Activated CD8-positive, alpha-beta memory T cell treated with anti-CD3 and anti-CD28 coated beads, Interleukin-2, amount 50 U/mL, for 1 hour (primary cell): ENCODE results near the gene ENTREP1.
"Not testable (repeated sequence)": the region's sequence is repeated elsewhere in the genome, so short reads cannot be mapped to it uniquely, and the experiment has no call there.

Experiments used
- DNase-seq: peaks from one replicate; pipeline ENCODE4 v3.0.0-alpha.2; 2020; ENCODE audit errors: extremely low read depth

ENTREP1 gene

GRCh38 chr9:69411931-69412740 lies 87.1 kb downstream of the ENTREP1 start:
- no peak for DNase-seq

- no peak for DNase-seq
Observed at GRCh38 chr9:69412741-69413150, 87.7 kb downstream of the ENTREP1 start.

DNA sequence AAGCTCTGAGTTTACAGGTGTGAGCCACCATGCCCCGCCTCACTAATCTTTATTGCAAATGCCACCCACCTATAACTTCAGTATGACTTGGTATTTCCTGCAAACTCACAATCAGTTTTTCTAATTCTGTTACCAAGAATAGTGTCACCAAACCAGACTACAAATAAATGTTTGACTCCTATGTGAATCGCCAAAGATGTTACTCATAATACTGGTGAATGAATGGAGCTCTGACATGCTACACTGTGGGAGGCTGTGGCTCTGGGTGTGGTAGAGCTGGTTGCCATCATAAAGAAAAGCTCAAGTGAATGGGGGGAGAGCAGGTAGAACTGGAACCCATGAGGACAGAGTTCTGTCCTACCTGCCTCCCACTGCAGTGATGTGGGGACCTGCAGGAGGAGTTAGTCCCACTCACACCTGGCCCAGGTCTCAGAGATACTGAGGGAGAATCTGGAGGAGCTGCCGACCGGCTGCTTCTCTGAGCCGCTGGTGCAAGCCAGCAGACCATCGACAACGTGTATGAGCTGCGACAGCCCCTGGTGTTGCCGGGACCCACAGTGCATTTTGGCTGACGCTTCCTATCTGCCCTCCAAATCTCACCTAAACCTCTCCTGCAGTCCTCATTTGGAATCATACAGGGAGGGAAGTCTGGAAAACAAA lies 95.7 kb downstream of the ENTREP1 start:
- no peak for DNase-seq

GRCh38 chr9:69421908-69422801 lies 97.1 kb downstream of the ENTREP1 start:
- peak; percentile 19 for DNase-seq

DNA sequence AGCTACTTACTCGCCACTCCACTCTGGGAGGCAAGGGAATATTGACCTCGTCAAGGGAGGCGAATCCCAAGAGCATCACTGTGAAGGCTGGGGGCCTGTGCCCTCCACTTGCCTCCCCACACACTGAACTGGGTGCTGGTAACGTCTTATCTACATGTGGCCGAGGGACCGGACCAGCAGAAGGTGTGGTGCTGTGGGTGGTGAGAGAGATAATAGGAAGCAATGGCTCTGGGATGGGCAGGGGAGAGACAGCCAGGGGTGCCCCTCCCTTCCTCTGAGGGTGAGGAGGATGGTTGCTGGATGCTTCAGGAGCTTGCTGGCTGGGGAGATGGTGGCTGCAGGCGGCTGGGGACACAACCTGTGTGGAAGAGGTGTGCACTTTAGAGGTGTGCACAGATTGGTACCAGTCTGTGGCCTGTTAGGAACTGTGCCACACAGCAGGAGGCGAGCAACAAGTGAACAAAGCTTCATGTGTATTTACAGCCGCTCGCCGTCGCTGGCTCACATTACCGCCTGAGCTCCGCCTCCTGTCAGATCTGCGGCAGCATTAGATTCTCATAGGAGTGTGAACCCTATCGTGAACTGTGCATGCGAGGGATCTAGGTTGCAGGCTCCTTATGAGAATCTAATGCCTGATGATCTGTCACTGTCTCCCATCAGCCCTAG lies 100.3 kb downstream of the ENTREP1 start:
- DNase-seq: no peak

DNA sequence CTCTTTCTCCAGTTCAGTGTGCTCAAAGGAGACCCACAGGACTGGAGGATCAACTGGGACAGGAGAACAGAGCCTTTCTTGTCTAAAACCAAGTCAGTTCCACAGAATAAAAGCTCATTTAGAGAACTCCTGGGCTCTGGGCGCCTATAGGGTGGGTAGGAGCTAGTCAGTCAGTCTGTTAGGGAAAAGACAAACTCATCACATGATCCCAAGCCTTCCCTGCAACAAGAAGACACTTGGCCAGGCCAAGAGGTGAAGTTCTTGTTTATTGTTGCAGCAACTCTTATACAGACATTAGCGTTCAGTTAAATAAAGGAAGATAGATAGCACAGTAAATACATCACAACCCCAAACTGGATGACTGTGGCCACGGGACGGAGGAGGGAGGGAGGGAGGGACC lies 102.3 kb downstream of the ENTREP1 start:
- no peak for DNase-seq

GRCh38 chr9:69428017-69428785 lies 103.2 kb downstream of the ENTREP1 start:
- no peak for DNase-seq

- no peak for DNase-seq
Observed at GRCh38 chr9:69429281-69429680, 104.3 kb downstream of the ENTREP1 start.

- no peak for DNase-seq
Observed at GRCh38 chr9:69430206-69430605, 105.2 kb downstream of the ENTREP1 start.

GRCh38 chr9:69431203-69431602 lies 106.2 kb downstream of the ENTREP1 start:
- no peak for DNase-seq

- no peak for DNase-seq
Observed at GRCh38 chr9:69431777-69432176, 106.8 kb downstream of the ENTREP1 start.

DNA sequence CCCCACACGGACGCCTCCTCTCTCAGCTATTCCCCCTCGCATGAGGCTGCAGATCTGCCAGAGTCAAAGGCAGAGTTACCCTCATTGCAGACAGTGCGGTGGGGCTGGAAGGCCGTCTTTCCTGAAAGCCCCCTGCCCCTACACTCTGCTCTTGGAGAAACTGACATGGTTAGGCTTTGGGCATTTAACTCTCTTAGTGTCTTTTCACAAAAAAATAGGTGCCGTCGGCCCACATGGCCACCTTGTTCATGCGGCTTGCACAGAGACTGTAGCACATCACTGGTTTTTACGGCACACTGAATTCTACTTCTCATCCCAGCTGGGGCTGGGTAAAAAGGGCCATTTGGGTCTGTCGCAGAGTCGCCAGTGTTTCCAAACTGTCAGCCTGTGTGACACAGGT lies 107.6 kb downstream of the ENTREP1 start:
- DNase-seq: no peak

DNA sequence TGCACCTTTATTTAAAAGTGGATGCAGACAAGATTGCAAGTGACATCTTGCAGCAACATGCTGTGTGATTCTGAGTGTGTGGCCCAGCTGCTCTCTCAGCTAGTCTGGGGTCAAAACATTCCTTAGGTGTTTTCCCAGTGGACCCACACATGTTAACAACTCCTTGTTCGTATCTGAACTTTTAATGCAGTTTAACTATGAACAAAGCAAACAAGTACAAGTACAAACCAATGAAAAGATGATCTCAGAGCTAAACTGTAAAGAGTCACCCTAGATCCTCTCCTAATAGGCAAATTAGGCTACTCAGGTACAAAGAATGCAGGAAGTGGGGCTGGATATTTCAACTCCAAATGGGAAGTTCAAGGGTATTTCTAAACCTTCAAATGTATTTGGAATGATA lies 108.4 kb downstream of the ENTREP1 start:
- DNase-seq: no peak

DNA sequence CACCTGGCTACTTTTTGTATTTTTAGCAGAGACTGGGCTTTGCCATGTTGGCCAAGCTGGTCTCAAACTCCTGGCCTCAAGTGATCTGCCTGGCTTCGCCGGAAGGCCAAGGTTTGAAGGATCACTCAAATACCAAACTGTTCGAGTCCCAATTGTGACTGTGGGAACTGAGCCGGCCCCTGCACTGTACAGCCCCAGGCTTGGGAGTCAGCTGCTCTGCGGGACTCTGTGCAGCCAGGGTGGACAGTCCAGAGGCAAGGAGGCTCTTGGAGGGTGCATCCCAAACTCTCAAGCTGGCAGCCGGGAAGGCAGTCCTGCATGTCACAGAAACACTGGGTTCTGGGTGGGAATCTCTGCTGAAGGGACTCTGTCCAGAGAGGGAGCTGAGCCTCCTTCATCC lies 109.0 kb downstream of the ENTREP1 start:
- no peak for DNase-seq

DNA sequence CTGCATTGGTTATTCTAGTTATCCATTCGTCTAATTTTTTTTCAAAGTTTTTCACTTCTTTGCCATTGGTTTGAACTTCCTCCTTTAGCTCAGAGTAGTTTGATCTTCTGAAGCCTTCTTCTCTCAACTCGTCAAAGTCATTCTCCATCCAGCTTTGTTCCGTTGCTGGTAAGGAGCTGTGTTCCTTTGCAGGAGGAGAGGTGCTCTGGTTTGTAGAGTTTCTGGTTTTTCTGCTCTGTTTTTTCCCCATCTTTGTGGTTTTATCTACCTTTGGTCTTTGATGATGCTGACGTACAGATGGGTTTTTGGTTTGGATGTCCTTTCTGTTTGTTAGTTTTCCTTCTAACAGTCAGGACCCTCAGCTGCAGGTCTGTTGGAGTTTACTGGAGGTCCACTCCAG lies 114.6 kb downstream of the ENTREP1 start:
- not testable (repeated sequence) for DNase-seq

GRCh38 chr9:69440254-69440955 lies 115.4 kb downstream of the ENTREP1 start:
- DNase-seq: not testable (repeated sequence)
